HCT116 (cell line): ENCODE results near the gene SDF4. TPM values are rescaled to one million over a fixed set of nuclear protein-coding genes. Genes with fewer than 3 reads are reported as not detected.

Experiments used
- ATAC-seq: fragments of 200-7000 bp; cut with Tn5 transposase; 2 replicates; pipeline ENCODE4 v1.9.1; 2020; ENCODE audit warnings: mild to moderate bottlenecking, moderate library complexity
- BruUV-seq: library from RNA; stranded (reverse); fragments of 400-500 nt; replicated peaks from 2 replicates; lab custom pipeline; 2021; lab: Mats Ljungman, UMichigan
- CTCF ChIA-PET: fragments of 300-600 bp; sonication (Branson Sonifier 250); formaldehyde crosslinking; loops from one replicate; lab custom pipeline; 2021; ENCODE audit warnings: antibody characterized with exemption; lab: Charles Lee
- POLR2A ChIA-PET: fragments of 300-600, 350-600 bp; sonication (Branson Sonifier 250); formaldehyde crosslinking; loops from one replicate; lab custom pipeline; 2021; ENCODE audit warnings: antibody characterized with exemption; lab: Charles Lee
- RAD21 ChIA-PET, 2 experiments: fragments of 300-600 bp; sonication (Branson Sonifier 250); formaldehyde crosslinking; loops; one replicate each; lab custom pipeline; 2023; ENCODE audit warnings: low total read pairs in 2 of 2; ENCODE audit not compliant: uncharacterized antibody in 2 of 2, unreplicated experiment in 2 of 2, low non-redundant PET in 1 of 2; lab: Charles Lee
- DNase-seq: peaks from one replicate; pipeline ENCODE4 v3.0.0-alpha.2; 2010; ENCODE audit warnings: low read depth, low spot score
- H2AFZ ChIP-seq: fragments of 200-600 bp; shearing (Covaris generic), sonication (generic); 2 replicates; pipeline ENCODE4 v1.6.1; 2017; ENCODE audit warnings: low read depth, mixed run types, mixed read lengths, antibody characterized with exemption, low read length; ENCODE audit not compliant: poor library complexity, severe bottlenecking
- H3K27ac ChIP-seq: 2 replicates; pipeline ENCODE4 v1.5.1; 2012; ENCODE audit warnings: low read depth, low read length
- H3K27me3 ChIP-seq: fragments of 200-600 bp; sonication (generic); 2 replicates; pipeline ENCODE4 v1.6.1; 2016; ENCODE audit warnings: mixed run types, low read length, mixed read lengths; ENCODE audit not compliant: insufficient read depth
- H3K36me3 ChIP-seq, 2 experiments: fragments of 200-500 bp in 1 of 2; fragments of 200-600 bp in 1 of 2; sonication (Bioruptor generic) in 1 of 2; sonication (generic) in 1 of 2; 2 replicates each; pipeline versions ENCODE4 v1.5.1 to v1.6.1; 2014 to 2016; ENCODE audit warnings: low read length in 2 of 2, inconsistent platforms in 1 of 2, mixed read lengths in 1 of 2, mixed run types in 1 of 2; ENCODE audit not compliant: insufficient read depth in 2 of 2, control insufficient read depth in 1 of 2
- H3K4me1 ChIP-seq, 2 experiments: fragments of 200-600 bp in 1 of 2; sonication (generic) in 1 of 2; 2 replicates each; pipeline versions ENCODE4 v1.5.1 to v1.6.1; 2012 to 2017; ENCODE audit warnings: low read length in 2 of 2, inconsistent platforms in 1 of 2, mild to moderate bottlenecking in 1 of 2, mixed read lengths in 1 of 2, mixed run types in 1 of 2, moderate library complexity in 1 of 2; ENCODE audit not compliant: insufficient read depth in 2 of 2, control insufficient read depth in 1 of 2
- H3K4me2 ChIP-seq: fragments of 200-600 bp; sonication (generic); 2 replicates; pipeline ENCODE4 v1.6.1; 2017; ENCODE audit warnings: mixed run types, low read length, mixed read lengths
- H3K4me3 ChIP-seq, 2 experiments: fragments of 200-600 bp in 1 of 2; sonication (generic) in 1 of 2; replicated peaks in 1 of 2; 2 replicates each; pipeline ENCODE4 v1.5.1; 2011 to 2016; ENCODE audit warnings: low read length in 2 of 2, control low read depth in 1 of 2, low read depth in 1 of 2, mild to moderate bottlenecking in 1 of 2, mixed read lengths in 1 of 2, mixed run types in 1 of 2
- H3K79me2 ChIP-seq: fragments of 200-600 bp; sonication (generic); 2 replicates; pipeline ENCODE4 v1.6.1; 2017; ENCODE audit warnings: mild to moderate bottlenecking, mixed run types, low read length, moderate library complexity, mixed read lengths; ENCODE audit not compliant: insufficient read depth
- H3K9ac ChIP-seq: fragments of 200-600 bp; sonication (generic); 2 replicates; pipeline ENCODE4 v1.6.1; 2016; ENCODE audit warnings: low read length, mixed read lengths
- H3K9me2 ChIP-seq: fragments of 200-600 bp; sonication (generic), shearing (Covaris generic); 2 replicates; pipeline ENCODE4 v1.6.1; 2017; ENCODE audit warnings: mixed run types, mild to moderate bottlenecking, moderate library complexity; ENCODE audit not compliant: insufficient read depth
- H3K9me3 ChIP-seq, 2 experiments: fragments of 200-500 bp in 1 of 2; fragments of 200-600 bp in 1 of 2; sonication (Bioruptor generic) in 1 of 2; sonication (generic) in 1 of 2; 2 replicates each; pipeline ENCODE4 v1.6.1; 2014 to 2017; ENCODE audit warnings: low read length in 2 of 2, mixed read lengths in 2 of 2, inconsistent platforms in 1 of 2, low read depth in 1 of 2, mild to moderate bottlenecking in 1 of 2, mixed run types in 1 of 2, moderate library complexity in 1 of 2; ENCODE audit not compliant: control insufficient read depth in 1 of 2, insufficient read depth in 1 of 2
- H4K20me1 ChIP-seq: fragments of 200-600 bp; sonication (generic), shearing (Covaris generic); 2 replicates; pipeline ENCODE4 v1.6.1; 2017; ENCODE audit warnings: mixed run types, mild to moderate bottlenecking, moderate library complexity; ENCODE audit not compliant: insufficient read depth
- CEBPB ChIP-seq: IDR thresholded peaks from 2 replicates; pipeline ENCODE4 v1.6.1; 2012; ENCODE audit warnings: low read depth
- ELF1 ChIP-seq: IDR thresholded peaks from 2 replicates; pipeline ENCODE4 v1.6.1; 2012; ENCODE audit warnings: low read depth, borderline replicate concordance
- EZH2 ChIP-seq: fragments of 200-600 bp; sonication (generic); IDR thresholded peaks from 2 replicates; pipeline ENCODE4 v1.6.1; 2017; ENCODE audit warnings: antibody characterized with exemption, mixed run types
- EZH2phosphoT487 ChIP-seq: fragments of 200-600 bp; IDR thresholded peaks from 2 replicates; pipeline ENCODE4 v1.6.1; 2018; ENCODE audit warnings: antibody characterized with exemption, borderline replicate concordance
- FOSL1 ChIP-seq: IDR thresholded peaks from 2 replicates; pipeline ENCODE4 v1.6.1; 2012; ENCODE audit warnings: low read depth
- JUND ChIP-seq: IDR thresholded peaks from 2 replicates; pipeline ENCODE4 v1.6.1; 2012
- POLR2A ChIP-seq: IDR thresholded peaks from 2 replicates; pipeline ENCODE4 v1.7.0; 2011; ENCODE audit warnings: borderline replicate concordance; ENCODE audit not compliant: insufficient read depth, insufficient read length; ENCODE audit errors: extremely low read depth
- POLR2AphosphoS5 ChIP-seq: IDR thresholded peaks from 2 replicates; pipeline ENCODE4 v1.6.1; 2011; ENCODE audit warnings: mild to moderate bottlenecking, low read depth, low read length, moderate library complexity
- RAD21 ChIP-seq: IDR thresholded peaks from 2 replicates; pipeline ENCODE4 v1.6.1; 2012; ENCODE audit warnings: low read depth, mild to moderate bottlenecking
- SIN3A ChIP-seq: IDR thresholded peaks from 2 replicates; pipeline ENCODE4 v1.6.1; 2012; ENCODE audit warnings: low read depth
- SRF ChIP-seq: IDR thresholded peaks from 2 replicates; pipeline ENCODE4 v1.6.1; 2012; ENCODE audit warnings: low read depth
- TCF7L2 ChIP-seq: IDR thresholded peaks from 2 replicates; pipeline ENCODE4 v1.7.0; 2011; ENCODE audit warnings: borderline replicate concordance, inconsistent platforms; ENCODE audit not compliant: insufficient read depth, insufficient read length; ENCODE audit errors: extremely low read depth
- YY1 ChIP-seq: IDR thresholded peaks from 2 replicates; pipeline ENCODE4 v1.6.1; 2011; ENCODE audit warnings: low read length, low read depth, moderate library complexity, mild to moderate bottlenecking; ENCODE audit not compliant: insufficient replicate concordance; ENCODE audit errors: extremely low read depth
- ZFX ChIP-seq: fragments of 450-650 bp; IDR thresholded peaks from 2 replicates; pipeline ENCODE4 v1.6.1; 2017
- ZNF274 ChIP-seq: fragments of 200-500 bp; sonication (Bioruptor generic); IDR thresholded peaks from 2 replicates; pipeline ENCODE4 v1.6.1; 2014; ENCODE audit warnings: mild to moderate bottlenecking, low read depth, low read length, inconsistent platforms
- intact Hi-C: fragments of 100-400 bp; cut with micrococcal nuclease; formaldehyde crosslinking; loops from 2 replicates; pipeline ENCODE4 v1.10.0; 2022
- total RNA-seq: library from RNA; stranded (reverse); gene quantifications from one replicate; pipeline ENCODE4 v1.2.1, GENCODE V29; 2021; ENCODE audit not compliant: unreplicated experiment
- TF ChIP-seq, protein P1 (sequence below): IDR thresholded peaks from 2 replicates; pipeline ENCODE4 v1.6.1; 2012
- TF ChIP-seq, protein P2 (sequence below): IDR thresholded peaks from 2 replicates; pipeline ENCODE4 v1.6.1; 2012
- TF ChIP-seq, protein P3 (sequence below), 3 experiments: fragments of 200-600 bp in 1 of 3; sonication (generic) in 1 of 3; IDR thresholded peaks in 2 of 3; conservative IDR thresholded peaks in 1 of 3; 2 replicates each; pipeline ENCODE4 v1.5.1; 2012 to 2017; ENCODE audit warnings: low read depth in 2 of 3, low read length in 2 of 3, antibody characterized with exemption in 1 of 3, borderline replicate concordance in 1 of 3, control low read depth in 1 of 3, mild to moderate bottlenecking in 1 of 3, mixed read lengths in 1 of 3, mixed run types in 1 of 3, moderate library complexity in 1 of 3; ENCODE audit not compliant: insufficient read depth in 1 of 3

SDF4 gene
- total RNA-seq, 1 experiment from 2014 or later, result 133 TPM

DNA sequence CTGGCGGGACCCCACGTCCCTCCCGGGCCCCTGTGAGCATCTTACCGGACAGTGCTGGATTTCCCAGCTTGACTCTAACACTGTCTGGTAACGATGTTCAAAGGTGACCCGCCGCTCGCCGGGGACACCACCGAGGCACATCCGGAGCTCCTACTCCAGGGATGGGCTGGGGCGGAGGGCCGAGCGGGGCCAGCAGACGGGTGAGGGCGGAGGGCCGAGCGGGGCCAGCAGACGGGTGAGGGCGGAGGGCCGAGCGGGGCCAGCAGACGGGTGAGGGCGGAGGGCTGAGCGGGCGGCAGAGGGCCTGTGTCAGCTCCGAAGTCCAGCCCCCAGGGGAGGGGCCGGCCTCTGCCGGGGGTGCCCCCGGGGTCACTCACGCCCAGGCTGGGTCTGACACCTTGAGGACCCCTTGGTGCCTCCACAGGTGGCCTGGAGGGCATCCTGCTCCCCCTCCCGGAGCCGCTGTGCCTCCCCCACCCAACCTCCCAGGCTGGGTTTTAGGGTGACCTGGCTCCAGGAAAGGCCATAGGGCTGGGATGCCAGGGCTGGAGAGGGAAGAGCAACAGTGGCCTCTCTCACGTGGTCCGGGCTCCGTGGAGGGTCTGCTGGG lies 63.9 kb downstream of the SDF4 start:
- no peak overlapping the region for H3K4me3 ChIP-seq
- H3K79me2 ChIP-seq, result peaks cover 54% of the 10 kb centered on the region
- H3K9ac ChIP-seq, result no peak overlapping the region
- no peaks in the 10 kb centered on the region for H3K27me3 ChIP-seq
- RAD21 ChIA-PET, result no interaction called here
- H3K9me2 ChIP-seq, result no peaks in the 10 kb centered on the region
- intact Hi-C loops, result no loop called here
- no peak for DNase-seq
- H3K36me3 ChIP-seq, result peaks cover 0 to 2% of the 10 kb centered on the region in 2 experiments; a peak in 2 of 4 replicates
- H3K27ac ChIP-seq, result no peak overlapping the region
- ATAC-seq, result no peak
- CTCF ChIA-PET, result no interaction called here
- H2AFZ ChIP-seq, result no peak overlapping the region
- H3K4me1 ChIP-seq, result peaks cover 11 to 30% of the 10 kb centered on the region in 2 experiments
- BruUV-seq, result no TSS peak
- no peak overlapping the region for H3K4me2 ChIP-seq
- H3K9me3 ChIP-seq, result no peaks in the 10 kb centered on the region
- no peaks in the 10 kb centered on the region for H4K20me1 ChIP-seq
- POLR2A ChIA-PET, result no interaction called here
- TF ChIP-seq EZH2, result no peak
- TF ChIP-seq YY1, result no peak
- TF ChIP-seq ZNF274, result no peak
- TF ChIP-seq ELF1, result no peak
- TF ChIP-seq, protein P1, sequence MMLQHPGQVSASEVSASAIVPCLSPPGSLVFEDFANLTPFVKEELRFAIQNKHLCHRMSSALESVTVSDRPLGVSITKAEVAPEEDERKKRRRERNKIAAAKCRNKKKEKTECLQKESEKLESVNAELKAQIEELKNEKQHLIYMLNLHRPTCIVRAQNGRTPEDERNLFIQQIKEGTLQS, result no peak
- TF ChIP-seq, protein P2, sequence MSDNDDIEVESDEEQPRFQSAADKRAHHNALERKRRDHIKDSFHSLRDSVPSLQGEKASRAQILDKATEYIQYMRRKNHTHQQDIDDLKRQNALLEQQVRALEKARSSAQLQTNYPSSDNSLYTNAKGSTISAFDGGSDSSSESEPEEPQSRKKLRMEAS, result no peak
- no peak for TF ChIP-seq CEBPB
- TF ChIP-seq JUND, result no peak
- no peak for TF ChIP-seq TCF7L2
- no peak for TF ChIP-seq FOSL1
- TF ChIP-seq, protein P3, sequence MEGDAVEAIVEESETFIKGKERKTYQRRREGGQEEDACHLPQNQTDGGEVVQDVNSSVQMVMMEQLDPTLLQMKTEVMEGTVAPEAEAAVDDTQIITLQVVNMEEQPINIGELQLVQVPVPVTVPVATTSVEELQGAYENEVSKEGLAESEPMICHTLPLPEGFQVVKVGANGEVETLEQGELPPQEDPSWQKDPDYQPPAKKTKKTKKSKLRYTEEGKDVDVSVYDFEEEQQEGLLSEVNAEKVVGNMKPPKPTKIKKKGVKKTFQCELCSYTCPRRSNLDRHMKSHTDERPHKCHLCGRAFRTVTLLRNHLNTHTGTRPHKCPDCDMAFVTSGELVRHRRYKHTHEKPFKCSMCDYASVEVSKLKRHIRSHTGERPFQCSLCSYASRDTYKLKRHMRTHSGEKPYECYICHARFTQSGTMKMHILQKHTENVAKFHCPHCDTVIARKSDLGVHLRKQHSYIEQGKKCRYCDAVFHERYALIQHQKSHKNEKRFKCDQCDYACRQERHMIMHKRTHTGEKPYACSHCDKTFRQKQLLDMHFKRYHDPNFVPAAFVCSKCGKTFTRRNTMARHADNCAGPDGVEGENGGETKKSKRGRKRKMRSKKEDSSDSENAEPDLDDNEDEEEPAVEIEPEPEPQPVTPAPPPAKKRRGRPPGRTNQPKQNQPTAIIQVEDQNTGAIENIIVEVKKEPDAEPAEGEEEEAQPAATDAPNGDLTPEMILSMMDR (IDR thresholded peaks at IDR 0.05 in 2 of 3, conservative IDR thresholded peaks at IDR 0.05 in 1 of 3; ENCODE audit: borderline replicate concordance in 1 of 3, insufficient read depth in 1 of 3, low read depth in 2 of 3, low read length in 2 of 3), result no peak
- no peak for TF ChIP-seq RAD21
- no peak for TF ChIP-seq POLR2A
- no peak for TF ChIP-seq SRF
- no peak for TF ChIP-seq ZFX
- no peak for TF ChIP-seq SIN3A
- no peak for TF ChIP-seq EZH2phosphoT487
- no peak for TF ChIP-seq POLR2AphosphoS5
